ENCODE measurements around the gene PI16. TPM values are rescaled to one million over a fixed set of nuclear protein-coding genes. Genes with fewer than 3 reads are reported as not detected.
"Not testable (repeated sequence)": the region's sequence is repeated elsewhere in the genome, so short reads cannot be mapped to it uniquely, and the experiment has no call there.

PI16 gene
- total RNA-seq, 1 experiment from 2014 or later = not detected

GRCh38 chr6:36978421-36979346, 24.1 kb downstream of the PI16 start:
- no peaks in the 10 kb centered on the region for H3K27me3 ChIP-seq
- H3K9me3 ChIP-seq = no peaks in the 10 kb centered on the region
- no peak for DNase-seq
- H3K4me3 ChIP-seq = no peak overlapping the region
- peaks cover 81% of the 10 kb centered on the region for H3K36me3 ChIP-seq

- no peaks in the 10 kb centered on the region for H3K9me3 ChIP-seq
- H3K4me3 ChIP-seq = no peak overlapping the region
- DNase-seq = no peak
- peaks cover 77% of the 10 kb centered on the region for H3K36me3 ChIP-seq
- no peaks in the 10 kb centered on the region for H3K27me3 ChIP-seq
Measured at GRCh38 chr6:36979347-36979742, 24.8 kb downstream of the PI16 start.

GRCh38 chr6:36980129-36980528, 25.6 kb downstream of the PI16 start:
- Histone ChIP-seq H3K4me3 (no peak overlapping the region), H3K9me3 (no peaks in the 10 kb centered on the region), H3K27me3 (no peaks in the 10 kb centered on the region), H3K36me3 (peaks cover 72% of the 10 kb centered on the region)
- no peak for DNase-seq

GRCh38 chr6:36980876-36981619, 26.5 kb downstream of the PI16 start:
- H3K36me3 ChIP-seq = peaks cover 63% of the 10 kb centered on the region
- H3K27me3 ChIP-seq = no peaks in the 10 kb centered on the region
- H3K4me3 ChIP-seq = no peak overlapping the region
- no peaks in the 10 kb centered on the region for H3K9me3 ChIP-seq
- DNase-seq = no peak

- Histone ChIP-seq H3K36me3 (peaks cover 38% of the 10 kb centered on the region), H3K9me3 (no peaks in the 10 kb centered on the region), H3K27me3 (no peaks in the 10 kb centered on the region), H3K4me3 (no peak overlapping the region)
- no peak for DNase-seq
Measured at GRCh38 chr6:36983538-36983937, 29.0 kb downstream of the PI16 start.

GRCh38 chr6:36984581-36985416, 30.3 kb downstream of the PI16 start:
- peaks cover 29% of the 10 kb centered on the region for H3K36me3 ChIP-seq

GRCh38 chr6:36985417-36985807, 30.9 kb downstream of the PI16 start:
- no peak for DNase-seq
- Histone ChIP-seq H3K4me3 (peak overlapping the region; percentile 96), H3K36me3 (peaks cover 23% of the 10 kb centered on the region), H3K27me3 (no peaks in the 10 kb centered on the region), H3K9me3 (no peaks in the 10 kb centered on the region)

More at GRCh38 chr6:36984581-36985416, 30.3 kb downstream of the PI16 start:
- DNase-seq = peak; percentile 62
- Histone ChIP-seq H3K4me3 (peak overlapping the region; percentile 96), H3K9me3 (no peaks in the 10 kb centered on the region), H3K27me3 (no peaks in the 10 kb centered on the region)

GRCh38 chr6:36985808-36986703, 31.5 kb downstream of the PI16 start, which contains the start of gene MTCH1:
MTCH1 (minus strand) TSS chr6:36986196; CDS start chr6:36986173, 23 bp downstream.
- H3K36me3 ChIP-seq = peaks cover 17% of the 10 kb centered on the region
- peak; percentile 83 for DNase-seq
- H3K4me3 ChIP-seq = peak within 1 kb of the TSS; percentile 96
- H3K9me3 ChIP-seq = no peaks in the 10 kb centered on the region
- H3K27me3 ChIP-seq = no peaks in the 10 kb centered on the region

GRCh38 chr6:36986704-36987047, 32.1 kb downstream of the PI16 start:
- peak overlapping the region; percentile 96 for H3K4me3 ChIP-seq
- no peak for DNase-seq
- H3K9me3 ChIP-seq = no peaks in the 10 kb centered on the region
- H3K36me3 ChIP-seq = peaks cover 14% of the 10 kb centered on the region
- no peaks in the 10 kb centered on the region for H3K27me3 ChIP-seq

- Histone ChIP-seq H3K27me3 (no peaks in the 10 kb centered on the region), H3K9me3 (no peaks in the 10 kb centered on the region), H3K36me3 (peaks cover 3% of the 10 kb centered on the region; the same call in 1 of the 2 replicates), H3K4me3 (no peak overlapping the region)
- DNase-seq = no peak
Measured at GRCh38 chr6:36989264-36989663, 34.7 kb downstream of the PI16 start.

- H3K9me3 ChIP-seq, DNase-seq, H3K27me3 ChIP-seq, H3K36me3 ChIP-seq, H3K4me3 ChIP-seq: not testable (repeated sequence)
Measured at GRCh38 chr6:36990401-36990800, 35.9 kb downstream of the PI16 start.

GRCh38 chr6:36997811-36998722, 43.5 kb downstream of the PI16 start:
- H3K4me3 ChIP-seq = no peak overlapping the region
- no peak for DNase-seq
- H3K9me3 ChIP-seq = no peaks in the 10 kb centered on the region
- H3K36me3 ChIP-seq = no peaks in the 10 kb centered on the region
- no peaks in the 10 kb centered on the region for H3K27me3 ChIP-seq

- no peak overlapping the region for H3K4me3 ChIP-seq
Measured at GRCh38 chr6:36998723-36999038, 44.1 kb downstream of the PI16 start.

GRCh38 chr6:36999061-36999750, 44.7 kb downstream of the PI16 start:
- H3K27me3 ChIP-seq = no peaks in the 10 kb centered on the region
- no peaks in the 10 kb centered on the region for H3K9me3 ChIP-seq
- DNase-seq = no peak
- no peaks in the 10 kb centered on the region for H3K36me3 ChIP-seq
- no peak overlapping the region for H3K4me3 ChIP-seq

More at GRCh38 chr6:36998723-36999038, 44.1 kb downstream of the PI16 start:
- no peaks in the 10 kb centered on the region for H3K36me3 ChIP-seq
- DNase-seq = no peak
- no peaks in the 10 kb centered on the region for H3K27me3 ChIP-seq
- H3K9me3 ChIP-seq = no peaks in the 10 kb centered on the region

- no peaks in the 10 kb centered on the region for H3K9me3 ChIP-seq
- no peaks in the 10 kb centered on the region for H3K27me3 ChIP-seq
- DNase-seq = no peak
- no peak overlapping the region for H3K4me3 ChIP-seq
- no peaks in the 10 kb centered on the region for H3K36me3 ChIP-seq
Measured at GRCh38 chr6:36999751-37000125, 45.2 kb downstream of the PI16 start.
